ENCODE data around the gene NPAS3. TPM values are rescaled to one million over a fixed set of nuclear protein-coding genes. Genes with fewer than 3 reads are reported as not detected.
A peak's percentile ranks its signal among the peaks of the same experiment; 100 is the strongest.

Gene NPAS3
- total RNA-seq, result not detected

- peak within 1 kb of the TSS; percentile 70 for H3K4me3 Mint-ChIP-seq
- intact Hi-C loops (cut with micrococcal nuclease), result loop anchor here (5.0 kb wide), 3 partner anchors 226 to 736 kb away; partner anchors contain the start of genes RNU6-7 and RNU6-8
- DNase-seq, result no peak
- H3K4me1 Mint-ChIP-seq (ENCODE audit: low read depth), result peaks cover 14% of the 10 kb centered on the region
- H3K27ac Mint-ChIP-seq, result no peak within 1 kb of the TSS
- H3K36me3 Mint-ChIP-seq (ENCODE audit: low read depth), result no peaks in the 10 kb centered on the region
- CTCF ChIA-PET, result interaction anchor here (0.6 kb wide), 1 partner anchor 190 kb away, joined by 3 read pairs; no protein-coding TSS in a partner anchor
- H3K27me3 Mint-ChIP-seq (ENCODE audit: low read depth), result peaks cover 63% of the 10 kb centered on the region
- H3K9me3 Mint-ChIP-seq, result no peaks in the 10 kb centered on the region
Observed at GRCh38 chr14:32938719-32939253, at the start of gene NPAS3. Gene NPAS3 (plus strand): TSS chr14:32938879.

GRCh38 chr14:32896979-32897697 lies 41.5 kb upstream of the NPAS3 start:
- DNase-seq, result no peak
- Mint-ChIP-seq H3K27me3 (ENCODE audit: low read depth) (peaks cover 3% of the 10 kb centered on the region), H3K4me3 (no peak overlapping the region), H3K36me3 (ENCODE audit: low read depth) (no peaks in the 10 kb centered on the region), H3K27ac (no peak overlapping the region), H3K4me1 (ENCODE audit: low read depth) (peaks cover 7% of the 10 kb centered on the region), H3K9me3 (no peaks in the 10 kb centered on the region)
- CTCF ChIA-PET, result no interaction called here
- intact Hi-C loops (cut with micrococcal nuclease), result no loop called here

- H3K4me3 Mint-ChIP-seq, result no peak overlapping the region
- DNase-seq, result no peak
- intact Hi-C loops (cut with micrococcal nuclease), result no loop called here
Observed at GRCh38 chr14:32897698-32898064, 41.0 kb upstream of the NPAS3 start.

GRCh38 chr14:32898876-32899275 lies 39.8 kb upstream of the NPAS3 start:
- peaks cover 7% of the 10 kb centered on the region for H3K4me1 Mint-ChIP-seq (ENCODE audit: low read depth)
- H3K36me3 Mint-ChIP-seq (ENCODE audit: low read depth), result no peaks in the 10 kb centered on the region
- no peak for DNase-seq
- no peaks in the 10 kb centered on the region for H3K9me3 Mint-ChIP-seq
- CTCF ChIA-PET, result no interaction called here
- peaks cover 3% of the 10 kb centered on the region for H3K27me3 Mint-ChIP-seq (ENCODE audit: low read depth)
- no peak overlapping the region for H3K4me3 Mint-ChIP-seq
- intact Hi-C loops (cut with micrococcal nuclease), result no loop called here
- no peak overlapping the region for H3K27ac Mint-ChIP-seq

More at GRCh38 chr14:32897698-32898064, 41.0 kb upstream of the NPAS3 start:
- Mint-ChIP-seq H3K27ac (no peak overlapping the region), H3K4me1 (ENCODE audit: low read depth) (peaks cover 7% of the 10 kb centered on the region), H3K27me3 (ENCODE audit: low read depth) (peaks cover 3% of the 10 kb centered on the region), H3K36me3 (ENCODE audit: low read depth) (no peaks in the 10 kb centered on the region), H3K9me3 (no peaks in the 10 kb centered on the region)
- CTCF ChIA-PET, result no interaction called here

GRCh38 chr14:32900547-32900946 lies 38.1 kb upstream of the NPAS3 start:
- no peaks in the 10 kb centered on the region for H3K9me3 Mint-ChIP-seq
- peaks cover 7% of the 10 kb centered on the region for H3K4me1 Mint-ChIP-seq (ENCODE audit: low read depth)
- H3K4me3 Mint-ChIP-seq, result no peak overlapping the region
- peaks cover 3% of the 10 kb centered on the region for H3K27me3 Mint-ChIP-seq (ENCODE audit: low read depth)
- H3K27ac Mint-ChIP-seq, result no peak overlapping the region
- DNase-seq, result no peak
- CTCF ChIA-PET, result no interaction called here
- intact Hi-C loops (cut with micrococcal nuclease), result no loop called here
- no peaks in the 10 kb centered on the region for H3K36me3 Mint-ChIP-seq (ENCODE audit: low read depth)

- Mint-ChIP-seq H3K36me3 (ENCODE audit: low read depth) (no peaks in the 10 kb centered on the region), H3K4me3 (no peak overlapping the region), H3K27ac (no peak overlapping the region), H3K27me3 (ENCODE audit: low read depth) (peaks cover 3% of the 10 kb centered on the region), H3K9me3 (no peaks in the 10 kb centered on the region), H3K4me1 (ENCODE audit: low read depth) (no peaks in the 10 kb centered on the region)
- DNase-seq, result no peak
- CTCF ChIA-PET, result interaction anchor here (0.6 kb wide), 1 partner anchor 370 kb away, joined by 3 read pairs; no protein-coding TSS in a partner anchor
- intact Hi-C loops (cut with micrococcal nuclease), result no loop called here
Observed at GRCh38 chr14:32905013-32905412, 33.7 kb upstream of the NPAS3 start.

- DNase-seq, result no peak
- H3K9me3 Mint-ChIP-seq, result no peaks in the 10 kb centered on the region
- H3K36me3 Mint-ChIP-seq (ENCODE audit: low read depth), result no peaks in the 10 kb centered on the region
- CTCF ChIA-PET, result no interaction called here
- intact Hi-C loops (cut with micrococcal nuclease), result no loop called here
- no peaks in the 10 kb centered on the region for H3K4me1 Mint-ChIP-seq (ENCODE audit: low read depth)
- H3K27ac Mint-ChIP-seq, result no peak overlapping the region
- no peak overlapping the region for H3K4me3 Mint-ChIP-seq
- peaks cover 3% of the 10 kb centered on the region for H3K27me3 Mint-ChIP-seq (ENCODE audit: low read depth)
Observed at GRCh38 chr14:32906672-32907071, 32.0 kb upstream of the NPAS3 start.

- DNase-seq, result no peak
- no peak overlapping the region for H3K4me3 Mint-ChIP-seq
- H3K36me3 Mint-ChIP-seq (ENCODE audit: low read depth), result no peaks in the 10 kb centered on the region
- CTCF ChIA-PET, result interaction anchor here (0.7 kb wide), 1 partner anchor 8 kb away, joined by 8 read pairs; no protein-coding TSS in a partner anchor
- peaks cover 3% of the 10 kb centered on the region for H3K27me3 Mint-ChIP-seq (ENCODE audit: low read depth)
- H3K4me1 Mint-ChIP-seq (ENCODE audit: low read depth), result no peaks in the 10 kb centered on the region
- no peak overlapping the region for H3K27ac Mint-ChIP-seq
- H3K9me3 Mint-ChIP-seq, result no peaks in the 10 kb centered on the region
- intact Hi-C loops (cut with micrococcal nuclease), result no loop called here
Observed at GRCh38 chr14:32908196-32909084, 30.2 kb upstream of the NPAS3 start.

GRCh38 chr14:32913725-32914124 lies 25.0 kb upstream of the NPAS3 start:
- H3K9me3 Mint-ChIP-seq, result no peaks in the 10 kb centered on the region
- no peak overlapping the region for H3K27ac Mint-ChIP-seq
- H3K36me3 Mint-ChIP-seq (ENCODE audit: low read depth), result no peaks in the 10 kb centered on the region
- no peak overlapping the region for H3K4me3 Mint-ChIP-seq
- CTCF ChIA-PET, result no interaction called here
- no peaks in the 10 kb centered on the region for H3K4me1 Mint-ChIP-seq (ENCODE audit: low read depth)
- intact Hi-C loops (cut with micrococcal nuclease), result no loop called here
- peaks cover 7% of the 10 kb centered on the region for H3K27me3 Mint-ChIP-seq (ENCODE audit: low read depth)
- no peak for DNase-seq

- peaks cover 4% of the 10 kb centered on the region for H3K27me3 Mint-ChIP-seq (ENCODE audit: low read depth)
- no peaks in the 10 kb centered on the region for H3K36me3 Mint-ChIP-seq (ENCODE audit: low read depth)
- no peaks in the 10 kb centered on the region for H3K4me1 Mint-ChIP-seq (ENCODE audit: low read depth)
- CTCF ChIA-PET, result no interaction called here
- H3K27ac Mint-ChIP-seq, result no peak overlapping the region
- no peaks in the 10 kb centered on the region for H3K9me3 Mint-ChIP-seq
- intact Hi-C loops (cut with micrococcal nuclease), result no loop called here
- no peak for DNase-seq
- no peak overlapping the region for H3K4me3 Mint-ChIP-seq
Observed at GRCh38 chr14:32914391-32914790, 24.3 kb upstream of the NPAS3 start.

GRCh38 chr14:32920696-32921276 lies 17.9 kb upstream of the NPAS3 start:
- Mint-ChIP-seq H3K27me3 (ENCODE audit: low read depth) (no peaks in the 10 kb centered on the region), H3K27ac (no peak overlapping the region), H3K4me3 (no peak overlapping the region), H3K36me3 (ENCODE audit: low read depth) (no peaks in the 10 kb centered on the region), H3K9me3 (no peaks in the 10 kb centered on the region), H3K4me1 (ENCODE audit: low read depth) (no peaks in the 10 kb centered on the region)
- intact Hi-C loops (cut with micrococcal nuclease), result no loop called here
- CTCF ChIA-PET, result no interaction called here
- no peak for DNase-seq

GRCh38 chr14:32925439-32925838 lies 13.2 kb upstream of the NPAS3 start:
- no peak overlapping the region for H3K27ac Mint-ChIP-seq
- no peaks in the 10 kb centered on the region for H3K9me3 Mint-ChIP-seq
- CTCF ChIA-PET, result interaction anchor here (0.6 kb wide), 1 partner anchor 14 kb away, joined by 3 read pairs; no protein-coding TSS in a partner anchor
- intact Hi-C loops (cut with micrococcal nuclease), result no loop called here
- no peaks in the 10 kb centered on the region for H3K4me1 Mint-ChIP-seq (ENCODE audit: low read depth)
- peaks cover 6% of the 10 kb centered on the region for H3K27me3 Mint-ChIP-seq (ENCODE audit: low read depth)
- DNase-seq, result no peak
- no peak overlapping the region for H3K4me3 Mint-ChIP-seq
- H3K36me3 Mint-ChIP-seq (ENCODE audit: low read depth), result no peaks in the 10 kb centered on the region

Measured in activated naive CD4-positive, alpha-beta T cell treated with anti-CD3 and anti-CD28 coated beads for 36 hours (primary cell).